ENCODE measurements around the gene ALOX5.
A peak's percentile ranks its signal among the peaks of the same experiment; 100 is the strongest.

Gene ALOX5

DNA sequence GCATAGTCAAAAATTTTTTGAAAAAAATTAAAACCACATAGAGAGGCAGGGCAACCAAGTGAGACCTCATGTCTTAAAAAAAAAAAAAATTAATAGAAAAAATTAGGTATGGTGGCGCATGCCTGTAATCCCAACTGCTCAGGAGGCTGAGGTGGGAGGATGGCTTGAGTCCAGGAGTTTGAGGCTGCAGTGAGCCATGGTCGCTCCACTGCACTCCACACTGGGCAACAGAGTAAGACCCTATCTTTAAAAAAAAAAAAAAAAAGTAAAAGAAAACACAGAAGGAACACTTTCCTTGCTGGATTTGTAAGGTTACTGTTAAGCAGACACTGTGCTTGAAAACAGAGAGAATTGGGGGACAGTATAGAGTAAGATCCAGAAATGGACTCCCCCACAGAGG is 58.1 kb downstream of the ALOX5 start:
- Mint-ChIP-seq H3K4me1 (ENCODE audit: low read depth) (peaks cover 17% of the 10 kb centered on the region), H3K9me3 (no peaks in the 10 kb centered on the region), H3K27ac (no peak overlapping the region), H3K4me3 (no peak overlapping the region), H3K36me3 (ENCODE audit: low read depth) (no peaks in the 10 kb centered on the region), H3K27me3 (ENCODE audit: low read depth) (no peaks in the 10 kb centered on the region)
- no peak for DNase-seq (ENCODE audit: low spot score)

DNA sequence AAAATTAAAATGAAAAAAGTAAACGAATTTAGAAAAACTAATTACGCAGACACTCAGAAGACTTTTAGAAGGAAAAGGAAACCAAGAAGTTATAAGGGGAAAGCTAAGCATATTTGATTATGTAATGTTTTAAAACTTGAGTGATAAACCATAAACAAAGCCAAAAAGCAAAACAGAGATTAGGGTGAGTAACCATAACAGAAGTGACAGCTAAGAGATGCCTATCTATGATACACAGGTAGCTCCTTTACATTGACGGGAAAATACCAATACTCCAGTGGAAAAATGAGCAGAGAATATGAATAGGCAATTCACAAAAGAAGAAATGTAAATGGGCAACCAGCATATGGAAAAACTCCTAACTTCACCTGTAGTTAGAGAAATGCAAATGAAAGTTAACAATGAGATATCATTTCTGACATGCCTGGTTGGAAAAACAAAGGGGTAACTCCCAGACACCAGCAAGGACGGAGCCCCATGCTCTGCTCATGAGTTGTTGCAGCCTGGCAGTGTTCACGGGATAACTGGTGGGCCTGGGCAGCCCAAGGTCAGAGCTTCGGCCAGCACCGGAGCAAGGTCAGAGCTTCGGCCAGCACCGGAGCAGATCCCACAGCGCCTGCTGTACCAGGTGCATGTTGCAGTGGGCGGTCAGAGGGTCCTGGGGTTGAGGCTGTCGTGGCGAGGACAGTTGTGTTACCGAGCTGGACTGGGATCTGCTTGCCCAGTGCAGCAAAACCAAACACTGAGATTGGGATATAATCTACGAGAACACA is 58.9 kb downstream of the ALOX5 start:
- Mint-ChIP-seq H3K27ac (no peak overlapping the region), H3K36me3 (ENCODE audit: low read depth) (no peaks in the 10 kb centered on the region), H3K4me1 (ENCODE audit: low read depth) (peaks cover 17% of the 10 kb centered on the region), H3K4me3 (no peak overlapping the region), H3K9me3 (no peaks in the 10 kb centered on the region), H3K27me3 (ENCODE audit: low read depth) (peaks cover under 1% of the 10 kb centered on the region)
- no peak for DNase-seq (ENCODE audit: low spot score)

DNA sequence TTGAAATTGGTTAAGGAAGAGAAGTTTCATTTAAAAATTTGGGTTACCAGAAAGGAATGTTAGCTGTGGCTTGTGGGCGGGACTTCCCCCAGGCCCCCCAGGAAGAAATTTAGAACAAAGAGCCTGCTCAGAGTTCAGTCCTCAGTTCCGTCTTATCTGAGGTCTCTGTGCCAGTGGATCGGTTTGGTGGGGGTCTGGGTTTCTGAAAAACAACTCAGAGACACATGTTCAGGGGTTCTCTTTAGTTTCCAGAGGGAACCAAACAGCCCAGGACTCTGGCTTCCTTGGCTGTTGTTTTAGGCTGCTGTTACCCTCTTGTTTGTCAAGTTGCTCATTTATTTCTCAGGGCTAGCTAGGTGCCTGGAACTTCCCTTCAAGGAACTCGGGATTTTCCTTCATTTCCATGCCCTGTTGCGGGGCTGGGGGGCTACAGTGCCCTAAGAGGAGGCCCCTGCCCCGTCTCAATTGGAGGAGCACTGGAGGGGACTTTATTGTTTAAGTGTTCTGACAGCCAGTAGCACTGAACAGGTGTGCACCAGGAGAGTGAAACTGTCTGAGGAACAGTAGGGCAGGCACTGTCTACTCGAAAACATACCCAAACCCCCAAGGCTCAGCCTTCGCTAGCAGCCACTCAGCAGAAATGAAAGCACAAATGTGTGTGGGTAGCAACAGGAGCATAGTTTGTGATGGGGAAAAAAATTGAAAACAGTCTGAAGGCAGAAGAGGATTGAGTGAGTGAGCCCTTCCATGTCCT is 59.9 kb downstream of the ALOX5 start:
- no peaks in the 10 kb centered on the region for H3K9me3 Mint-ChIP-seq
- H3K4me3 Mint-ChIP-seq = no peak overlapping the region
- H3K27me3 Mint-ChIP-seq (ENCODE audit: low read depth) = peaks cover 4% of the 10 kb centered on the region
- peaks cover 19% of the 10 kb centered on the region for H3K4me1 Mint-ChIP-seq (ENCODE audit: low read depth)
- no peak for DNase-seq (ENCODE audit: low spot score)
- H3K36me3 Mint-ChIP-seq (ENCODE audit: low read depth) = no peaks in the 10 kb centered on the region
- H3K27ac Mint-ChIP-seq = no peak overlapping the region

- H3K4me1 Mint-ChIP-seq (ENCODE audit: low read depth) = peaks cover 18% of the 10 kb centered on the region
- no peaks in the 10 kb centered on the region for H3K36me3 Mint-ChIP-seq (ENCODE audit: low read depth)
- H3K9me3 Mint-ChIP-seq = no peaks in the 10 kb centered on the region
- H3K4me3 Mint-ChIP-seq = no peak overlapping the region
- peaks cover 4% of the 10 kb centered on the region for H3K27me3 Mint-ChIP-seq (ENCODE audit: low read depth)
- no peak for DNase-seq (ENCODE audit: low spot score)
- H3K27ac Mint-ChIP-seq = peak overlapping the region; percentile 39
Measured at GRCh38 chr10:45437587-45438465, 63.8 kb downstream of the ALOX5 start.

GRCh38 chr10:45438466-45439090 is 64.6 kb downstream of the ALOX5 start:
- H3K9me3 Mint-ChIP-seq = no peaks in the 10 kb centered on the region
- no peaks in the 10 kb centered on the region for H3K36me3 Mint-ChIP-seq (ENCODE audit: low read depth)
- peaks cover 4% of the 10 kb centered on the region for H3K27me3 Mint-ChIP-seq (ENCODE audit: low read depth)
- peaks cover 12% of the 10 kb centered on the region for H3K4me1 Mint-ChIP-seq (ENCODE audit: low read depth)
- no peak for DNase-seq (ENCODE audit: low spot score)
- H3K4me3 Mint-ChIP-seq = no peak overlapping the region
- H3K27ac Mint-ChIP-seq = no peak overlapping the region

GRCh38 chr10:45439365-45439764 is 65.3 kb downstream of the ALOX5 start:
- no peaks in the 10 kb centered on the region for H3K36me3 Mint-ChIP-seq (ENCODE audit: low read depth)
- H3K27me3 Mint-ChIP-seq (ENCODE audit: low read depth) = peaks cover 4% of the 10 kb centered on the region
- no peak for DNase-seq (ENCODE audit: low spot score)
- H3K27ac Mint-ChIP-seq = no peak overlapping the region
- H3K4me3 Mint-ChIP-seq = no peak overlapping the region
- H3K4me1 Mint-ChIP-seq (ENCODE audit: low read depth) = peaks cover 8% of the 10 kb centered on the region
- H3K9me3 Mint-ChIP-seq = no peaks in the 10 kb centered on the region

- Mint-ChIP-seq H3K4me3 (no peak overlapping the region), H3K9me3 (no peaks in the 10 kb centered on the region), H3K27me3 (ENCODE audit: low read depth) (peaks cover 4% of the 10 kb centered on the region), H3K27ac (no peak overlapping the region), H3K36me3 (ENCODE audit: low read depth) (no peaks in the 10 kb centered on the region), H3K4me1 (ENCODE audit: low read depth) (peaks cover 5% of the 10 kb centered on the region)
- no peak for DNase-seq (ENCODE audit: low spot score)
Measured at GRCh38 chr10:45439873-45440272, 65.9 kb downstream of the ALOX5 start.

GRCh38 chr10:45440511-45441062 is 66.6 kb downstream of the ALOX5 start:
- H3K36me3 Mint-ChIP-seq (ENCODE audit: low read depth) = no peaks in the 10 kb centered on the region
- H3K9me3 Mint-ChIP-seq = no peaks in the 10 kb centered on the region
- peaks cover 4% of the 10 kb centered on the region for H3K27me3 Mint-ChIP-seq (ENCODE audit: low read depth)
- H3K4me3 Mint-ChIP-seq = no peak overlapping the region
- no peak for DNase-seq (ENCODE audit: low spot score)
- H3K27ac Mint-ChIP-seq = no peak overlapping the region
- peaks cover 5% of the 10 kb centered on the region for H3K4me1 Mint-ChIP-seq (ENCODE audit: low read depth)

- Mint-ChIP-seq H3K4me1 (ENCODE audit: low read depth) (peaks cover 5% of the 10 kb centered on the region), H3K36me3 (ENCODE audit: low read depth) (no peaks in the 10 kb centered on the region), H3K27ac (no peak overlapping the region), H3K9me3 (no peaks in the 10 kb centered on the region), H3K4me3 (no peak overlapping the region), H3K27me3 (ENCODE audit: low read depth) (peaks cover 4% of the 10 kb centered on the region)
- DNase-seq (ENCODE audit: low spot score) = no peak
Measured at GRCh38 chr10:45441239-45442190, 67.5 kb downstream of the ALOX5 start.

DNA sequence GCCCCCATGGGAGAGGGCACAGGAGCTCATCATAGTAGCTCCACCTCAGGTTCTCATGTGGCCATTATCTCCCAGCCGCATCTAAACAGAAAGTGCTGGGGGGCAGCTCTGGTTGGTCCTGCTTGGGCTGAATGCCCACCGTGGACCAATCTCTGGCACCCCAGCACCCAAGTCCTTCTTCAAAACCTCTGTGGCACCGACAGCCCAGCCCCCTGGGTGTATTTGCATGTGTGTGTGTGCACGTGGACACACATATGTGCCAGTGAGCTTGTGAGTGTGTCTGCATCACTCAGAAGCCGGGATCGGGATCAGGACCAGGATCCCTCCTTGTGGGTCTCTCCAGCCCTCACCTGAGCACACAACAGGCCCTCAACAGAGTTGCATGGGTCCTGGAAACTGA is 68.2 kb downstream of the ALOX5 start:
- DNase-seq (ENCODE audit: low spot score) = no peak
- Mint-ChIP-seq H3K4me3 (no peak overlapping the region), H3K9me3 (no peaks in the 10 kb centered on the region), H3K27ac (peak overlapping the region; percentile 3), H3K4me1 (ENCODE audit: low read depth) (peaks cover 5% of the 10 kb centered on the region), H3K36me3 (ENCODE audit: low read depth) (no peaks in the 10 kb centered on the region), H3K27me3 (ENCODE audit: low read depth) (peaks cover 6% of the 10 kb centered on the region)

DNA sequence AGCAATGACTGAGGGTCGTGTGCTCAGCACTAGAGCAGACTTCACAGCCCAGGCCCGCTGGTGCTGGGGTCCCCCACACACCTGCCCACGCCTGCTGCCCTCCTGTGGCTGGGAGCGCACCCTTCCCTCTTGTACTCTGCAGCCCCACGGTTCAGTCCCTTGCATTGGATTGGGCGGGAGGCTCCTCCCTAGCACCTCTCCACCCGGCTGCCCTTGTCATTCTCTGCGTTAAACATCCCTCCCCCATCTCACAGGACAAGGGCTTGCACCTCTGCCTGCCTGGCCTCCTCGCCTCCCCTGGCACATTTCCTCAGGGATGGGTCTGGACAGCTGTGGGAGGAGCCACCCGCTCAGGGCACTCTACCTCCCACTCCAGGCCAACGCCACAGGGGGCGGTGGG is 68.6 kb downstream of the ALOX5 start:
- no peak overlapping the region for H3K4me3 Mint-ChIP-seq
- H3K9me3 Mint-ChIP-seq = no peaks in the 10 kb centered on the region
- no peaks in the 10 kb centered on the region for H3K36me3 Mint-ChIP-seq (ENCODE audit: low read depth)
- H3K27me3 Mint-ChIP-seq (ENCODE audit: low read depth) = peaks cover 7% of the 10 kb centered on the region
- DNase-seq (ENCODE audit: low spot score) = no peak
- no peak overlapping the region for H3K27ac Mint-ChIP-seq
- H3K4me1 Mint-ChIP-seq (ENCODE audit: low read depth) = peaks cover 5% of the 10 kb centered on the region

GRCh38 chr10:45443101-45444009 is 69.3 kb downstream of the ALOX5 start:
- no peak for DNase-seq (ENCODE audit: low spot score)
- Mint-ChIP-seq H3K36me3 (ENCODE audit: low read depth) (no peaks in the 10 kb centered on the region), H3K9me3 (no peaks in the 10 kb centered on the region), H3K27me3 (ENCODE audit: low read depth) (peaks cover 3% of the 10 kb centered on the region), H3K27ac (no peak overlapping the region), H3K4me1 (ENCODE audit: low read depth) (peaks cover 4% of the 10 kb centered on the region), H3K4me3 (no peak overlapping the region)

Measured in T-helper 2 cell treated with Interferon-gamma antibody and Interleukin-4, amounts not matched to agents 5 μg/mL and 100 μg/mL, for 36 hours (primary cell).